GM11168 (cell line): ENCODE data around the gene ATG5.

Source experiments
- in situ Hi-C: fragments of 300-500 bp; cut with MboI; formaldehyde crosslinking; loops from one replicate; pipeline ENCODE4 v1.12.0; 2022; ENCODE audit warnings: low sequenced_read_pairs; ENCODE audit not compliant: unreplicated experiment

ATG5 gene

DNA sequence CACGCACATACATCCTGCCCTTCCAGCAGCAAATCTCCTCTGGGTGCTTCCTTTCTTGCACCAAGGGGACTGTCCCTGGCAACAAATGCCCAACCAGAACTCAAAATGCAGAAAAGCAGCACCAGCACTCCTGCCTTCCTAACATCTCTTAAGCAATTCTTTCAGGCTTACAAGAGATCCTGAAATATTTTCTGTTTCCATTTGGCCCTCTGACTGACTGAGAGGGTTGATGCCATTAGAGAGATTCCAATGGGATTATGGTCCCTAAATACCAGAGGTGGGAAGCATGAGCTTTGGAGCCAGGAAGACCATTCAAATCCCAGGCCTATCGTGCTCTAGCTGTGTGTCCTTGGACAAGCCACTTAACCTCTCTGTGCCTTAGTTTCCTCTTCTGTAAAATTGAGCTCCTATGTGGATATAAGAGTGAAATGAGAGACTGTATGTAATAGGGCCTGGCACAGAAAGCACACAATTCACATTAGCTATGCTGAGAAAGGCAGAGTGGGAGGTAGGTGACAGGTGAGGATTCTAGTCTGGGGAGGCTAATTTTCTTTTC, 182.6 kb downstream of the ATG5 start:
- in situ Hi-C loops, result loop anchor here (25.0 kb wide), 1 partner anchor 369 kb away; no protein-coding TSS in a partner anchor

DNA sequence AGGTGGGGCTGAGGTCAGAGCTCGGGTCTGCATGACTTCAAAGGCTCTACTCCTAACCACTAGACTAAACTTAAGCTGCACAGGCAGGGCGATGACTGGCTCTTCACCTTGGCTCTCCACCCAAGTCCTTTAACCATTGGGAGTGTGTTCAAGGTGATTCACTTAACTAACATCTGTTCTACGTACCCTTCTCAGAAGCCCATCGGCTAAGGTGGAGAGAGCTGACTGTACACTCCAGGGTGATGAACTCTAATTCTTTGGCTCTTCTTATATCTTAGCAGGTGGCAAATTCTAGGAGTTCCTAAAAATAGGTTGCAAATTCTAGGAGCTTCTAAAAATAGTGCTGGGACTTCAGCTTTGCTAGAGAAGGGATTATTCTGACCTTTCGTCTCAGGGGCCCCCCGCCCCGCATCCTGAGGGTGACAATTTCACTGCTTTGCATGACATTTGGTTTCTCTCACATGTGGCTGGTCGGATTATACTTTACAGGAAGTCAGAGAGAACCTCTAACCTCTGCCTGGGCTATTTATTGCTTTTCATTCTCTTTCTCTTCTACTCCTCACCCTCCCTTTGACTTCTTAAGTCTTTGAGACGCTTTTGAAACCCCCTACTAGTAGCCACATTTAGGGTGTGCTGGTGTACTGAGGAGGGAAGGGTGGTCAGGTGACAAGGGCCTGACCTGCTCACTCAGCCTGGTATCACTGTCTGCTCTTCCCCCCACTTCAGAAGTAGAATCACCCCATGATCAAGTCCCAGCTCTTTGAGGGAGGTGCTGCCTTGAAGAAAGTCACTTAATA, 183.9 kb downstream of the ATG5 start:
- in situ Hi-C loops, result loop anchor here (25.0 kb wide), 1 partner anchor 371 kb away; no protein-coding TSS in a partner anchor

DNA sequence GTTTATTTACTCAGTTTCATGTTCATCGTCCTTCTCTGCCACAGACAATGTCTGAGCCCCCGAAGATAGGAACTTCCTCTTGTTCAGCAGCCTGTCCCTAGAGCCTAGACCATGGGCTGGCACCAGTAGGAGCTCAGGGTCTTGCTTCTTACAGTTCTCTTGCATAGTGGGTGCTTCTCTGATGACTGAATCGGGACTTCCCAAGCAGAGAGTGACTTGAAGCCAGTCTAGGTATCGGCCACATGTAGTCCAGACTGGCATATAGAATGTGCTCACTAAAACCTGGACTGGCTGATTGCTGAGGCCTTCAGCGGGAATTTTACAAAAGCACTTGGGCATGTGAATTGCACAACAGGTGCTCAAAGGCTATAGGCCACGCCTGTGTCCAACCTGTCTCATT, 187.4 kb downstream of the ATG5 start:
- in situ Hi-C loops, result loop anchor here (25.0 kb wide), 1 partner anchor 374 kb away; no protein-coding TSS in a partner anchor

DNA sequence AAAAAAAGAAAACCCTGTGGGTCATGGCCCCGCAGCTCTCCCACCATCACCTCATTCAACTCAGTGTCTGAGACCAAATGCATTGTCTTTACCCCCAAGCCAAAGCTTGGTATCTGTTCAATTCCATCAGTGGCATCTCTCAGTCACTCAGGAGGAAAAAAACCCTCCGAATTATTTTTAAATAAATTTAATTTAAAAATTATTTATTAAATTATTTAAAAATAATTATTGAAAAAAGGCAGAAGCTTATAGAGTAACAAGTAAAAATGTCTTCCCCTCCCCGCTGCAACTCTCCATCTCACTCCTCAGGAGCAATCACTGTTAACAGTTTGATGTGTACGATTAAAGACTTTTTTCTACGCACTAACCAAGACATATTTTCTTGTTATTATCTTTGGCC, 188.7 kb downstream of the ATG5 start:
- in situ Hi-C loops, result loop anchor here (25.0 kb wide), 1 partner anchor 375 kb away; no protein-coding TSS in a partner anchor

DNA sequence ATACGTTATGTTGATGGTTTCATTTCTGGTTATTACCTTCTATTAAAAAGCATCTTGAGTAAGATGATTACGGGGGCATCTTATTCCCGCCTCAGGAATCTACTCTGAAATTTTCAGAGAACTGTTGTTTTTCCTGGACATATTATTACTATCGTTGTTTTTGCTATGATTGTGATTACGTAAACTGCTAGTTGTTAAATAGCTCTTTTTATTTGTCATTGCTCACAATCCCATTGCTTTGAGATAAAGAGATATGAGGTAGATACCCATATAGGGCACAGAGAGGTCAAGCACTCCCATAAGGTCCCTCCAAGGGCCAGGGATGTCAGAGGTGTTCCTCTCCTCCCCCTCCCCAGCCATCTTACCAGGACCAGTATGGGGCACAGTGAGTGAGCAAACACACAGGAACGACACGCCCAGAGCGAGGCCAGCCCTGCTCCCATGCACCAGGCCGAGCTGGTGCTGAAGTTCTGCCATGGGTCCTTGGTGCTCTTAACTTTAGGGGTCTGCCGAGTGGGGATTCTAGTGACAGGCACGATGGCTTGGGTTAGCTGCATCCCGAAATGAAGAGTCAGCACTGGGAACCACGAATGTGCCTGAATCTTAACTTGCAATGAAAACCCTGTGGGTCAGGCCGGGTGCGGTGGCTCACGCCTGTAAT, 189.5 kb downstream of the ATG5 start:
- in situ Hi-C loops, result loop anchor here (25.0 kb wide), 1 partner anchor 376 kb away; no protein-coding TSS in a partner anchor

DNA sequence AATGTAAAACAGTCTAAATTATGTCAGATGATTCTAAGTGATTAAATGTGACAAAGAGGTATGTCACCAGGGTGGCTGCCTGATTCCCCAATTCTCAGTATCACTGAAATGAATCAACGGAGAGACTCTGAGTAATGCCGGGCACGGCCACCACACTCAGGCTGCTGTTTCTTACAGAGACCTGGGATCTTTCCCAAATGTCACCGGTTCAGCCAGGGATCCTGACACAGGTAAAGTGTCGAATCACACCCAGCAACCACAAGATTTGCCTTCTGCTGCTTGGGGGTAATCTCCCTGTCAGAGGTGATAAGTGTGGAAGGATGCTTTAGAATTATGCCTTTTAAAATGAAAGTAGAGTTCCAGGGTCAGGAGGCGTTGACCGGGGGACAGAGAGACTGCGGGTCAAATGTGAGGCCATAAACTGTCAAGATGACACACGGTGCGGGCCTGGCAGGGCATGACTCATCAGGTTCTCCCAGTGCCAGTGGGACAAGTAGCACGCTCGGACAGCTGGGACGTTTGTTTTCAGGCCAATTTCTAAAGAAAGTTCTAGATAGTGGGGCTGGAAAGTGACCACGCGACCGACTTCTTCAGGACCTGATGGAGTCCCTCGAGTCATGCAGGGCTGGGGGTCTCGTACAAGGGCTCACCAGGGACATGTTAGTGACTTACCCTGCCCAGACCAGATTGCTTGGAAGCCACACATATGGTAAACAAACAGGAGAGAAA, 190.5 kb downstream of the ATG5 start:
- in situ Hi-C loops, result loop anchor here (25.0 kb wide), 1 partner anchor 377 kb away; no protein-coding TSS in a partner anchor
